ENCODE data around the gene ERC1.

ERC1 gene

DNA sequence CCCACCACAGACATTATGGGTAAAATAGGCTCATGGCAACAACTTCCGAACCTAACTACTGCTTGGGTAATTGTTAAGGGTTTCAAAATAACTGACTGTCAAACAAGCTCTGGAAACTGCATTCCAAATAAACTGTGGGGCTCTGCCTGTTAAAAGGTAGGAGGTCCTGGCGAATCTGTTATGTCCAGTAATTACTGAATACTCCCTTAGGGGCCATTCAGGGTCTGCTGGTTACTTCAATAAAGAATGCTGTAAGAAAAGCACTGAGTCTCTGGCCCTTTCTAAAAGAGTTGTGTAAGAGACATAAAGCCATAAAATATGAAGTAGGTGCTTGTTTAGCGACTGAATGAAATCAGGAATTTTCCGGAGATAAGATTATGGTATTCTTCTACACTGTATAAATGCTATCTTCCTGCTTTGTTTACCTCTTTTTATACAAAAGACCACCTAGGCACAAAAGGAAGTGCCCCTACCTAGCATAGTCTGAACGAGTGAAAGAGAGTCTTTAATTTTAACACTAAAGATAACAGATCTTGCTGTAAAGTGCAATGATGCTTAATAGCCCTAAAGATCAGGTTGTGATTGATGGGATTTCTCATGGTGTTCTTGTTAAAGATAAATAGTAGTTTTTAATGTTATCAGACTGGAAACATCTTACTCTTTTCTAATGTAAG lies 475.6 kb downstream of the ERC1 start:
- DNase-seq, result no peak

DNA sequence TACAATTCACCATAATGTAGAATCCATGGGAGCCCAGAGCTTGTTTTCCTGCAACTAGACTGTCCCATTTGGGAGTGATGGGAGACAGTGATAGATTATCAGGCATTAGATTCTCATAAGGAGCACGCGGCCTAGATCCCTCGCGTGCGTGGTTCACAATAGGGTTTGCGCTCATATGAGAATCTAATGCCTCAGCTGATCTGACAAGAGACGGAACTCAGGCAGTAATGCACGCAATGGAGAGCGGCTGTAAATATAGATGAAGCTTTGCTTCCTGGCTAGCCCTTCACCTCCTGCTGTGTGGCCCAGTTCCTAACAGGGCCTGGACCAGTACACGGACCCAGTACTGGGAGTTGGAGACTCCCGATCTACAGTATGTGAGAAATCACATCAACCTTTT lies 476.7 kb downstream of the ERC1 start:
- no peak for DNase-seq

DNA sequence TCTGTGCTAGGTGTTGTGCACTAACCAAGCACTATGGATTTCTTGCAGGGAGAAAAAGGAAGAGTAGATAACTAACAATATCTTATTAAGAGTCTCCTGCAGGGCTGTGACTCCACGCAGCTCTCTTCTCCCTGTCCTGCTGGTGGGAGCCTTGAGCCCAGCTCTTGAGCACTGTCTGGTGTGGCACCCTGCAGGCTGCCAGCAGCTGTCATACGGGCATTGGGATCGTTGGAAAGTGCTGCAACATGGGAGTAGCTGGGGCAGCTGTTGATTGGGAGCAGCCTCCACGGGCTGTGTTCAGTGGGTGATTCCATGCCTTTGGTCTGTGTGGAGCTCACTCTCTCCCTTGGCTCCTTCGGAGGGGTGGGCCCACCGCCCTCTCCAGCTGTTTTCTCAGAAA lies 478.0 kb downstream of the ERC1 start:
- no peak for DNase-seq

DNA sequence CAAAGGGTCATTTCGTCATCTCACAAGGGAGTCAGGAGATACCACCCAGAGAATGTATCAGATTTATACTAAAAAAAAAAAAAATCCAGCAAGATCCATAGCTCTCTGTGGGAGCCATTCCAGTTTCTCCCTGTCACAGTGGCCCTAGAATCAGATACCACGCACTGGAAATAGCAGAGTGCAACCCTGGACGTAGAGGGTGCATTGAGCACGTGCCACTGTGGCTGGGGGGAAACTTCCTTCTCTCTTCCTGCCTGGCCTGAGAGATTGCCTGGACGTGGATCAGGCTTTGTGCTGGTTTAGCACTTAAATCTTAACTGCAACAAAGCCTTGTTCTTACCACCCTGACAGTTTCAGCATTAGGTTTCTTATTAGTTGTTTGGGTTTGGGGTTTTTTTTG lies 479.0 kb downstream of the ERC1 start:
- no peak for DNase-seq

DNA sequence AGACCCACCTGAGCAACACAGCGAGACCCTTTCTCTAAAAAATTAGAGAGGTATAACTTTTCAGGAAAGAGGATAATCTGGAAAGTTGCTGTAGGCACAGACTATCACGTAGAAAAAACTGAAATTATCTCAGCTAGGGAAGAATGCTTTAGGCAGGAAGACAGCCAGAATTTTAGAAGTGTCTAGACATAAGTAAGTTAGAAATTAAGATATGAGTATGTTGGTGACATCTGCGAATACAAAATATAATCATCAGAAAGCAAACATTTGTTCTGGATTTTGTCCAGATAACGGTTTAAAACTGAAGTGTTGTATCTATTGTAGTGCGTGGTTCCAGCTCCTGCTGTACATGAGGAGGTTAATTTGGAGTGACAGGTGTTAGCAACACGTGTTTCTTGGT lies 480.2 kb downstream of the ERC1 start:
- no peak for DNase-seq

DNA sequence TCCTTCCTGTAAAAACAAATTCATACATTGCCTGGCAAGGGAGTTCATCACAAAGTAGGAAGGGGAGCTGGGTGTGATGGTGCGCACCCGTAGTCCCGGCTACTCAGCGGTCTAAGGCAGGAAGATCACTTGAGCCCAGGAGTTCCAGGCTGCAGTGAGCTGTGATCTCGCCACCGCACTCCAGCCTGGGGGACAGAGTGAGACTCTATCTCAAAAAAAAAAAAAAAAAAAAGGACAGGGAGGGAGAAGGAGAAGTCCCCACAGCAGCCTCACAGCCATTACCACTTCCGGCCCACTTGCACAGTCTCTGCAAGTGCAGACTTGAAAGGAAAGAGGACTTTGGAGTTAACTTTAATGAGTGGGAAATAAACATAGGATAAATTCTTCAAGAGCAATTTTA lies 482.4 kb downstream of the ERC1 start:
- DNase-seq, result no peak

DNA sequence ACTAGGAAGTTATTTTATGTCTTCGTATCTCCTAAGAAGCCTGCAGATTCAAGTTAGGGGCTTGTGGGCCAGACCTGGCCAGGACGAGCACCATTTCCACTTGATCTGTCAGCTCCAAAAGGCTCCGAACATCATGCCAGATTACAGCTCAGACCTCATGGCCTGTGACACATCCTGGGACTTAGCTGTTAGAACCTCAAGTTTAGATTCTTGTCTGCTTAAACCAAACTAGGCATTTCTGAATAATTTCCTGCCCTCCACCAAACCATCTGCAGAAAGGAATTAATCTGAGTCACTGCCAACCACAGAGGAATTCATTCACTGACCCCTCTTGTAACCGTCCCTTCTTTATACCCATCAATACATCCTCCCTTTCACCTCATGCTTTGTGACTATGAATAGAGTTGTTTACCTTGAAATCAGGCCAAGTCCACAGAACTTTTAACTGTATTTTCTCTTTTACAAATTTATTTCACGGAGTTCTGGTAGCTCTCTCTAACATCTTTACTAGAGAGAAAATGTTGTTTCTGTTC lies 483.1 kb downstream of the ERC1 start:
- peak; percentile 96 to 100 for DNase-seq

DNA sequence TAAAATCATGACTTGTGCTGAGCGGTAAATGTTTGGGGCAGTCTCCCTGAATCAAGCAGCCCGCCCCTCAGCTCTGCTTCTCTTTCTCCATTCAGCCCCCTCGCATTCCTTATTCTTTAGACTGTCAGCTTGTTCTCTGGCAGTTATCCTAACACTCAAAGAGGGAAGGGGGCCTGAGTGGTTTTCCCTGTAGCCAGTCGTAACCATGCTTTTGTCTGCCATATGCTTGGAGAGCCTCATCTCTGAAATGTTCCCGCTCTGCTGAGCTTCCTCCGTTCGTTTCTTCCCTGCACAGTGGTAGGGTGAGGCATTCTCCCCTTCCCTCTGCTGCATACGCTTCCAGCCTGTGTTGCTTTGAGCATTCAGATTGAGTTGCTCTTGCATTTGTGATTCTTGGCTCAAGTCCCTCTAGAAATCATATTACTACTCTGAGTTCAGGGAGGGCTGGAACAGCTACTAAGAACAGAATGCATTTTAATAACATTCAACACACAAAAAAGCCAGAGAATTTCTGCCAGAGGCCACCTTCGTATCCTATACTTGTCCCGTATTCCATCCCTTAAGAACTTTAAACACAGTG lies 483.6 kb downstream of the ERC1 start:
- no peak for DNase-seq

DNA sequence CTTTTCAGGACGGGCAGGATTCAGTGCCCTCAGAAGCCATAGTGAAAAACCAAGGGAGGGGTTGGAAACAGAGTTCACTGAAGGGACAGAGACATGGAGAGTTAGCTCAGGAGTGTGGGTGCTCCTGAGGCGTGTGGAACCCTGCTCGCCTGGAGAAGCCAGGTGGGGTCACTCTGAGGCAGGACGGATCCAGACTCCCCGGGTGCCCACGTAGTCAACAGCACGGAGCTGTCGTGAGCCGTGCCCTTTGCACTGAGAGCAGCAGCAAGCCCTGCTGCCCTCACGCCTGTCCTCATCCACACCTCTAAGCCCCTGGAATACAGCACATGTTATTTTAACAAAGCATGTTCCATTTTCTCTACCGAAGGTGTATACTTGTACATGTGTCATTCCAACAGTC lies 488.6 kb downstream of the ERC1 start:
- no peak for DNase-seq

DNA sequence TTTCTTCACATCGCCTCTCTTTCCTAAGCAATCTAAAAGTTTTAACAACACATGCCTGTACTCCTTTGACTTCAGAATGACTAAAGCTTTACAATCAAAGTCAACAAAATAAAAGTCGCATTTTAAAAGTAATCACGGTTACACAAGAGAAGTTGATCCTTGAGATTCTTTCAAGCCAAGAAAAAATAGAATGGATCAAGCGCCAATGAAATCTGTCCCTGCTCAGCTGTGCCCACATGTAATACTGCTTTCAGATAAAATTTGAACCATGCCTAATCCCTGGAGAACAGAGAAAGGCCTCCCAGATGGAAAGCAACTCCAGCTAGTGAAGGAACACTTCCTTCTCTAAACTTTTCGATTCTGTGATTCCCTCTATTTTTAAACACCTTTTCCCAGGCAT lies 490.3 kb downstream of the ERC1 start:
- no peak for DNase-seq

DNA sequence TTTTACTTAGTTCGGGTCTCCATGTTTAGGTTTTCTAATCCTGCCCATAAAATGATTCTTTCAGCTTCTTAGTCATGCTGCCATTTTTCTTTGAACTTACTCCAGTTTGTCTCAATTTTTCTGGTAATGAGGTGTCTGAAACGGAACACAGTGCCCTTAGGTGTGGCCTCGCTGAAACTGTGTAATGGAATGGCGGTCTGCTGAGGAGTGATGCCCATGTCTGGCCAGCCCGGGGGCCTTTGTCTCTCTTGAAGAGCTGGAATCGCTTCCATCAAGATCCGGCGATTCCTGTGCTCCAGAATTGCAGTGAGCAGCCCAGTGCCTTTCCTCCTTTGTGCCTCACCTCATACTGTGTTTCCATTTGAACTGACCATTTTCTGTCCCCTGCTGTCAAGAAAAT lies 490.9 kb downstream of the ERC1 start:
- no peak for DNase-seq

DNA sequence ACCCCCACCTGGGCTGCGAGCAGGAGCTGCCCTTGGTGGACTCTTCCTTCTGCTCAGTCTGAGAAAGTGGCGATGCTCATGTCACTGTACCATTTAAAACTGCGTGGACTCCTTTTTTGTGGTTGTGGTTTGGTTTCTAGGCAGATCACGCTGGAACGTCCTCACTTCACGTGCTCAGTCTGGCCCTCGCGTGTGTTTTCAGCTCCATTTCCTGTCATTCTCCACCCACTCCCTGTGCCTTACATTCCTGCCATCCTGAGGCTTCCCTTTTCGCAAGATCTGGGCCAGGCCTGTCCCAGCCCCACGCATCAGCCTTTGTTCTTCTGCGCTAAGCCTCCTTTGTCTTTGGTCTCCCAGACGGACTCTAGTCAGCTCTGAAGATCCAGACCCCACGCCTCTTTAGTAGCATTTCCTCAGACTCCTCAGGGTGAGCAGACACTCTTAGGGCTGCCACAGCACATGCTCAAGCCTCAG lies 497.9 kb downstream of the ERC1 start:
- no peak for DNase-seq

DNA sequence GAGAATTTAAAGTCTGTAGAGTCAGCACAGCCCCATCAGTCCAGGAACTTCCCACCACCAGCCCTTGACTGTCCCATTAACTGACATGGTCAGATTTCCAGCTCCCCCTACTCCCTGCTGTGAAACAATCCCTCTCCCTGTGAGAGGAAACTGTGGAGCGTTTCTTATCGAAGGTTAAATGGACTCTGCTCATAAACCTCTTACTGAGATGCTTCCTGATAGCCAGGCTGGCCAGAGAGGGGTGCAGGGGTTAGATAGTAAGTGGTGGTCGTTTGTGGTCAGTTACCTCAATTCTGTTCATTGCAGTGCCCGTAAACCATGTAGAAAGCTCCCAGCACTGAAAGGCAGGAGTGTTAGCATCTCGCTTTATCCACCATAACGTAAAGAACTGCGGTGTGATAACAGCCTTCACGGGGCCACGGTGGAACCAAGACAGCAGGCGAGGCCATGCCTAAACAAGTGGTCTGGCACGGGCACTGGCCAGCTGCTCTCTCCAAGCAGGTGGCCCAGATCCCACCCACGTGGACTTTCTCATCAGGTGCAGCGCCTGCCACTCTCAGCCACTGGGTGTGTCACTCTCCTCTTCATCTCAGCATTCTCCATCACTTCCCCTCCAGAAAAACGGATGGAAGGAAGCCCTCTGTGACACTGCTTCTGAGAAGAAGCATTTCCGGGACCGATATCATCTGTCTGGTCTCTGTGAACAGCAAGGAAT lies 501.1 kb downstream of the ERC1 start:
- DNase-seq, result no peak

DNA sequence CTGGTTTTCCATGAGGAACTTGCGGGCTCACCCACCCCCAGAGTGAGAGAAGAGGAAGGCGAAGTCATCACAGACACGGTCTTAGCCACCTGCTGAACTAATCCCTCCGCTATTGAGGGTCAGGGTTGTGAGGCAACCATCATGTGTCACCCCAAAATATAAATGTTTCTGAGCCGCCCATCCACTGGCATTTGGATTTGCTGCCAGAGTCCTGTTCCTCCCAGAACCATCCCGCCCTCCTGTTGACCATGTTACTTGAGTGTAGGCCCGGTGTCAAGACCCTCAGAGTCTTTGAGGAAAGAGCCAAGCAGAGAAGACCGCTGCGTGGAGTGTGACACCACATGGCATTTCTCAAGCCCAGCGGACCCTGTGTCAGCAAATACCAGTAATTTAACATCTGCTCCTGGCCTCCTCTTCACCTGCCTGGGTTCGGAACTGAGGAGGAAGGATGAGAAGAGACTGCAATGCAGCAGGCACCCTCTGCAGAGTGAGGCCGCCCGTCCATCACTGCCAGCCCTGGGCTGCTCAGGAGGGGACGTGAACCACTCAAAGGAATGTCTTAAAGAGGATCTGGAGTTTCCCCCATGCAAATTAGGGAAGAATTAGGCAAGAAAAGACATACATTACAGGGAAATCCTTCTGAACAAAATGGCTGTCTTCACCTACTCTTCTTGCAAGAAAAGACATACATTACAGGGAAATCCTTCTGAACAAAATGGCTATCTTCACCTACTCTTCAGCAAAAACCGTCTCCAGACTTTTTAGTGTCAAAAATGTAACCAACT lies 502.9 kb downstream of the ERC1 start:
- DNase-seq, result no peak

DNA sequence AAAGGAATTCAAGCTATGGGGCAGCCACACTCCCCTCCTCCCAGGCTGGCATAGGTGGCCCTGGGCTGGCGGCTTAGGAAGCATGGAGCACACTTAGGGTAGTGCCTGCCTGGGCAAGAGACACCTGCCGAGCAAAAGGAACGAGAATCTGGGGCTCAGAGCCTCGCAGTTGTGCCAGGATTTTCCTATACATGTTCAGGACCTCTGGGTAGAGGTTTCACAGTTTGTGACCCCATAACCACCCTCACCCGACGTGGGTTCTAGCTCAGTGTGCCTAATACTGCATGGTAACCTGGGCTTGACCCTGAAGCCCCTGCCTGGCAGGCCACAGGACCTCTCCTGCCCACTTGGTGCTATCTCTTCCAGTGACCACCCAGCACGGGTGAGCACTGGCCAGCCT lies 503.8 kb downstream of the ERC1 start:
- no peak for DNase-seq

DNA sequence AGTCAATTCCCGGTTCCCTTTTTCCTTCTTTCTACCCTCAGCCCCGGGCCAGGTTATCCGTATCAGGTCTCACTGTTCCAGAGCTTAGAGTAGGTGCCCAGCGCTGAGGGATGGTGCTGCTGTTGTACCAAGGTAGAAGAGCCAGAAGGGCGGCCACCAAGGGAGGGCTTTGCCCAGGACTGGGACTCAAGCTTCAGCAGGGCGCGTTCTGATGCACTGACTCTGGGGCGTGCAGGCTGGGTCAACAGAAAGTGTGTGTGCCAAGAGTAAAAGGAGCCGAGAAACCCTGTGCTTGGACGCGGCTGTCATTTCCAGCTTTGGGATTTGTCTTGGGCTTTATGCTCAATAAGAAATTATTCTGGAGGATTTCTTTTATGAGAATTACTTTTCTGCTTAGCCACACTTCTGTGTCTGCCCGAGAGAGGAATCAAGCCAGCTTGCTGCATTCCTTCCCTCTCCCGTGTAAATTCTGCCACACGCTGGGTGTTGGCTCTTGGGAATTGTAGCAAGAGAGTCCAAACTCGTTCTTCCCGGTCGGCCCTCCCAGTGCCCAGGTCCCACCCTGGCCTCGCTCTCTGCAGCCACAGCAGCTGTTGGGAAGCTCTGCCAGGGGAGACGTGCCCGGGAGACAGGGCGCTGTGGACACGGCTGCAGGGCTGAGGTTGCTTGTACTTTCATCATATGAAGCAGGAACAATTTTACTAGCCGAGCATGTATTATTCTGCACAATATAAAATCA lies 505.3 kb downstream of the ERC1 start:
- no peak for DNase-seq

DNA sequence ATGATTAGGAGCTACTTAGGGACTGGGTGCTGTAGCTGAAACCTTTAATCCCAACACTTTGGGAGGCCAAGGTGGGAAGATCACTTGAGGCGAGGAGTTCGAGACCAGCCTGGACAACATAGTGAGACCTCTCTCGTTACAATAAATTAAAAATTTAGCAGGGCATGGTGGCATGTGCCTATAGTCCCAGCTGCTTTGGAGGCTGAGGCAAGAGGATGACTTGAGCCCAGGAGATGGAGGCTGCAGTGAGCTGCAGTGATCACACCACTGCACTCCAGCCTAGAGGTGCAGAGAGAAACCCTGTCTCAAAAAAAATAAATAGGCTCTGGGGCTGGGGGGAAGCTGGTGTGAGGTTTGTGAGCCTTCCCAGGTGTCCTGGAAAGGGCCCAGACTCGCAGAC lies 506.1 kb downstream of the ERC1 start:
- DNase-seq, result no peak

DNA sequence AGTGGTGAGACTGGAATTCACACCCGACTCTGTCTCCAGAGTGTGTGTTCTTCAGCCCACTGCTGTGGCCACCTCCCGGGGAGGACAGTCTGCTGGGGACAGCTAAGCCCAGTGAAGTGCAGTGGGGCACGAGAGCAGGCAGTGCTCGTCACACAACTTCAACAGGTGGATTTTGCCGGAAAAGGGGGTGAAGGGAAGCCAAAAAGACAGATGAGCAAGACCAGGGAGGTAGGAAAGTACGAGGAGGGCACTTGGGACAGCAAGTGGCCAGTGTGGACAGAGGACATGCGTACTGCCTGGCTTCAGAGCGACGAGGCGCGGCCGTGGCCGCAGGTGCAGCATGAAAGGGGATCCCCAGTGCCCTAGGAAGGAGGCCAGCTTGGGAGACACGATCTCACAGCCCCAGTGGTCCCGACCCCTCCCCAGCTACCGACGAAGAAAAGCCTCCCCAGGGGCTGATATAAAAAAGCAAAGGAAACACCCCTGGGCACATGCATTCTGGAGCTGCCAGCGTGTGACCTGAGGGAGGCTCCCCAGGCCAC lies 507.2 kb downstream of the ERC1 start:
- no peak for DNase-seq

DNA sequence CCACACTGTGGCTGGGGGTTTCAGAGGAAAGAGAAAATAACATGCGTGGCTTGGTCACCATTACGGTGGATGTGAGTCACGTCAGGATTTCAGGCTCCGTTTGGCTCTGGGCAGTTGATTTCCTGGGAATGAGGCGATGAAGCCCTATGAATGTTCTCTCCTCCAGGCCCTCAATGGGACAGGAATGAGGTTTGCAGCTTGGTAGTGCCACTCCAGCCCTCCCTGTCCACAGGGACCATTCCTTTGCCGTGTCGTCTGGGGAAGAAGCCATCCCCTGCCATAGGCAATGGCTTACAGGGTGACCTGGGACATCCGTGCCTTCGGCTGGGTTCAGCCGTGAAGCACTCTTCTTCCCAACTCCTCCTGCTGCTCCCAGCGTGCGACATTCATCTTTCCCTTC lies 508.3 kb downstream of the ERC1 start:
- no peak for DNase-seq

DNA sequence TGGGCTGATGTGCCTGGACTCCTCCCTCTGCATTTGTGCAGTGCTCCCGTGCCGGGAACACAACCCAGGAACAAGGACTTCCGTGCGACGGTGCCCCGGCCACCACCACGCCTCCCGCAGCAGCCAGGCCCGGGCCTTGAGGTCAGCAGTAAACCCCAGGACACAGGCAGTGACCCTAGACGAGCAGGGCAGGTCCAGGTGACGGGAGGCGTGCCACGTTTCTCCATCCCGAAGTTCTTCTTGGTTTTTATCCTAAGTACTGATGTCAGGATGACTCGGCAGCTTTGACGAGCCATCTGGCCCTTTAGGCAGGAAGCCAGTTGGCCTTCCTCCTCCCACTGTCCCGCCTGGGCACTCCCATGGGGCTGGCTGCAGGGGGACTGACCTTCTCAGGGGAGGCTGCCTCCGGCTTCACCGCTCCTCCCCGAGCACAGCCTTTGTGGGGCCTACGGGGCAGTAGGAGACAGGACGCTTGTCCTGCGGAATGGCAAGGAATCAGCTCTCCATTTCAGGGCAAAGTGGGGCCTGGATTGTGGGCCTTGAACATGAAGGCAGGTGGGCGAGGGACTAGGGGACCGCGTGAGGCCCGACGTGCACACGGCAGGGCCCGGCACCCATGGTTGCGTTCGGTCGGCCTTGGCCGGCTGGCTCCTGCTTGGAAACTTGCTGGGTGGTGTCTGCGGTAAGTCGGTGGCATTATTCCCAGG lies 509.2 kb downstream of the ERC1 start:
- no peak for DNase-seq

DNA sequence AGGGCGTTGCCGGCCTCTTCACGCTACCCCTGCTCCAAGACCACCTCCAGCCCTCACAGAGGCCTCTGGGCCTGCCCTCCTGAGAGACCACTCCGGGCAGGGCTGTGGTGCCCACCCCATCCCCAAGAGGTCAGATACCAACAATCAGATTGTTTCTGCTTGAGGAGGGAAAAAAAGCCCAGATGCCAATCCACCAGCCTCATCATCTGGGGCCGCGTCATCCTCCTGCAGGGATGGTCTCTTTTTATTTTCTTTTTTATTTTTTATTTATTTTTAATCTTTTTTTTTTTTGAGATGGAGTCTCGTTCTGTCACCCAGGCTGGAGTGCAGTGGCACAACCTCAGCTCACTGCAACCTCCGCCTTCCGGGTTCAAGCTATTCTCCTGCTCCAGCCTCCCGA lies 510.0 kb downstream of the ERC1 start:
- no peak for DNase-seq
